A673 (cell line): ENCODE results near the gene PSENEN. TPM values are rescaled to one million over a fixed set of nuclear protein-coding genes. Genes with fewer than 3 reads are reported as not detected.

Source experiments
- BruUV-seq: library from RNA; stranded (reverse); fragments of 400-500 nt; replicated peaks from 2 replicates; lab custom pipeline; 2021; lab: Mats Ljungman, UMichigan
- CTCF ChIA-PET: fragments of 300-600 bp; sonication (Branson Sonifier 250); formaldehyde crosslinking; loops from one replicate; lab custom pipeline; 2022; ENCODE audit warnings: antibody characterized with exemption; lab: Charles Lee
- POLR2A ChIA-PET: fragments of 300-600 bp; sonication (Branson Sonifier 250); formaldehyde crosslinking; loops from one replicate; lab custom pipeline; 2022; ENCODE audit warnings: antibody characterized with exemption; ENCODE audit not compliant: low non-redundant PET; lab: Charles Lee
- DNase-seq: peaks from one replicate; pipeline ENCODE4 v3.0.0-alpha.2; 2015; ENCODE audit warnings: low spot score
- H3K27ac ChIP-seq: fragments of 200-600 bp; sonication (generic); 2 replicates; pipeline ENCODE4 v1.5.1; 2016; ENCODE audit warnings: mixed run types, low read depth, mild to moderate bottlenecking, mixed read lengths, antibody characterized with exemption, low read length; ENCODE audit not compliant: poor library complexity, severe bottlenecking
- H3K27me3 ChIP-seq: fragments of 200-600 bp; sonication (generic); replicated peaks from 2 replicates; pipeline ENCODE4 v1.6.1; 2017; ENCODE audit warnings: mixed run types, low read depth, mild to moderate bottlenecking, mixed read lengths, antibody characterized with exemption, low read length; ENCODE audit not compliant: insufficient read depth, poor library complexity
- H3K36me3 ChIP-seq: fragments of 200-600 bp; sonication (generic); 2 replicates; pipeline ENCODE4 v1.6.1; 2016; ENCODE audit warnings: mixed run types, mild to moderate bottlenecking, mixed read lengths, antibody characterized with exemption, low read length; ENCODE audit not compliant: insufficient read depth, poor library complexity, severe bottlenecking
- H3K4me1 ChIP-seq: fragments of 200-600 bp; sonication (generic); 2 replicates; pipeline ENCODE4 v1.6.1; 2017; ENCODE audit warnings: mixed run types, mild to moderate bottlenecking, mixed read lengths, antibody characterized with exemption, low read length; ENCODE audit not compliant: insufficient read depth, poor library complexity, severe bottlenecking
- H3K4me3 ChIP-seq: fragments of 200-600 bp; sonication (generic); 2 replicates; pipeline ENCODE4 v1.5.1; 2016; ENCODE audit warnings: low read depth, mixed run types, mild to moderate bottlenecking, mixed read lengths, low read length; ENCODE audit not compliant: poor library complexity, severe bottlenecking
- H3K9me3 ChIP-seq: fragments of 200-600 bp; sonication (generic); 2 replicates; pipeline ENCODE4 v1.6.1; 2016; ENCODE audit warnings: mixed run types, low read depth, mild to moderate bottlenecking, mixed read lengths, antibody characterized with exemption, low read length; ENCODE audit not compliant: poor library complexity, severe bottlenecking
- EZH2 ChIP-seq: fragments of 200-600 bp; sonication (generic); IDR thresholded peaks from 2 replicates; pipeline ENCODE4 v1.6.1; 2017; ENCODE audit warnings: borderline replicate concordance, low read depth, mild to moderate bottlenecking, mixed read lengths, antibody characterized with exemption, low read length; ENCODE audit not compliant: poor library complexity, severe bottlenecking
- intact Hi-C: fragments of 100-400 bp; cut with micrococcal nuclease; formaldehyde crosslinking; loops from one replicate; pipeline ENCODE4 v1.10.0; 2022; ENCODE audit not compliant: unreplicated experiment
- total RNA-seq: library from RNA; stranded (reverse); gene quantifications from 2 replicates; pipeline ENCODE4 v1.2.3, GENCODE V29; 2021
- TF ChIP-seq, protein P1 (sequence below): fragments of 300-800, 200-600 bp; sonication (generic); conservative IDR thresholded peaks from 2 replicates; pipeline ENCODE4 v1.5.1; 2017; ENCODE audit warnings: low read depth, mild to moderate bottlenecking, antibody characterized with exemption, low read length, moderate library complexity, mixed read lengths

Gene PSENEN
- total RNA-seq, 1 experiment from 2014 or later: 58.8 TPM

GRCh38 chr19:35789978-35790944, 44.8 kb downstream of the PSENEN start:
- TF ChIP-seq, protein P1, sequence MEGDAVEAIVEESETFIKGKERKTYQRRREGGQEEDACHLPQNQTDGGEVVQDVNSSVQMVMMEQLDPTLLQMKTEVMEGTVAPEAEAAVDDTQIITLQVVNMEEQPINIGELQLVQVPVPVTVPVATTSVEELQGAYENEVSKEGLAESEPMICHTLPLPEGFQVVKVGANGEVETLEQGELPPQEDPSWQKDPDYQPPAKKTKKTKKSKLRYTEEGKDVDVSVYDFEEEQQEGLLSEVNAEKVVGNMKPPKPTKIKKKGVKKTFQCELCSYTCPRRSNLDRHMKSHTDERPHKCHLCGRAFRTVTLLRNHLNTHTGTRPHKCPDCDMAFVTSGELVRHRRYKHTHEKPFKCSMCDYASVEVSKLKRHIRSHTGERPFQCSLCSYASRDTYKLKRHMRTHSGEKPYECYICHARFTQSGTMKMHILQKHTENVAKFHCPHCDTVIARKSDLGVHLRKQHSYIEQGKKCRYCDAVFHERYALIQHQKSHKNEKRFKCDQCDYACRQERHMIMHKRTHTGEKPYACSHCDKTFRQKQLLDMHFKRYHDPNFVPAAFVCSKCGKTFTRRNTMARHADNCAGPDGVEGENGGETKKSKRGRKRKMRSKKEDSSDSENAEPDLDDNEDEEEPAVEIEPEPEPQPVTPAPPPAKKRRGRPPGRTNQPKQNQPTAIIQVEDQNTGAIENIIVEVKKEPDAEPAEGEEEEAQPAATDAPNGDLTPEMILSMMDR: no peak
- TF ChIP-seq EZH2: no peak
- no peak overlapping the region for H3K27ac ChIP-seq
- ChIA-PET POLR2A (no interaction called here), CTCF (no interaction called here)
- intact Hi-C loops: no loop called here
- no peaks in the 10 kb centered on the region for H3K4me1 ChIP-seq
- no peak overlapping the region for H3K4me3 ChIP-seq
- BruUV-seq: no TSS peak
- H3K9me3 ChIP-seq: no peaks in the 10 kb centered on the region
- no peaks in the 10 kb centered on the region for H3K27me3 ChIP-seq
- no peak for DNase-seq
- no peaks in the 10 kb centered on the region for H3K36me3 ChIP-seq

GRCh38 chr19:35790981-35791813, 45.7 kb downstream of the PSENEN start:
- DNase-seq: no peak
- H3K27ac ChIP-seq: no peak overlapping the region
- no peaks in the 10 kb centered on the region for H3K9me3 ChIP-seq
- CTCF ChIA-PET: no interaction called here
- no peak overlapping the region for H3K4me3 ChIP-seq
- intact Hi-C loops: no loop called here
- H3K4me1 ChIP-seq: no peaks in the 10 kb centered on the region
- TF ChIP-seq EZH2: no peak
- TF ChIP-seq, protein P1: no peak
- no peaks in the 10 kb centered on the region for H3K36me3 ChIP-seq
- BruUV-seq: no TSS peak
- no peaks in the 10 kb centered on the region for H3K27me3 ChIP-seq
- POLR2A ChIA-PET: no interaction called here

- Histone ChIP-seq H3K4me1 (no peaks in the 10 kb centered on the region), H3K36me3 (no peaks in the 10 kb centered on the region), H3K27ac (no peak overlapping the region), H3K9me3 (no peaks in the 10 kb centered on the region), H3K4me3 (no peak overlapping the region), H3K27me3 (peaks cover 4% of the 10 kb centered on the region)
- ChIA-PET POLR2A (no interaction called here), CTCF (no interaction called here)
- TF ChIP-seq, protein P1: no peak
- no peak for TF ChIP-seq EZH2
- no TSS peak for BruUV-seq
- DNase-seq: no peak
- intact Hi-C loops: no loop called here
These were observed 46.4 kb downstream of the PSENEN start for GRCh38 chr19:35791814-35792279.
